ENCODE data around the gene PPP1R11. TPM values are rescaled to one million over a fixed set of nuclear protein-coding genes. Genes with fewer than 3 reads are reported as not detected.

The PPP1R11 gene
- total RNA-seq, 2 experiments from 2014 or later = 55.8 to 58.8 TPM

DNA sequence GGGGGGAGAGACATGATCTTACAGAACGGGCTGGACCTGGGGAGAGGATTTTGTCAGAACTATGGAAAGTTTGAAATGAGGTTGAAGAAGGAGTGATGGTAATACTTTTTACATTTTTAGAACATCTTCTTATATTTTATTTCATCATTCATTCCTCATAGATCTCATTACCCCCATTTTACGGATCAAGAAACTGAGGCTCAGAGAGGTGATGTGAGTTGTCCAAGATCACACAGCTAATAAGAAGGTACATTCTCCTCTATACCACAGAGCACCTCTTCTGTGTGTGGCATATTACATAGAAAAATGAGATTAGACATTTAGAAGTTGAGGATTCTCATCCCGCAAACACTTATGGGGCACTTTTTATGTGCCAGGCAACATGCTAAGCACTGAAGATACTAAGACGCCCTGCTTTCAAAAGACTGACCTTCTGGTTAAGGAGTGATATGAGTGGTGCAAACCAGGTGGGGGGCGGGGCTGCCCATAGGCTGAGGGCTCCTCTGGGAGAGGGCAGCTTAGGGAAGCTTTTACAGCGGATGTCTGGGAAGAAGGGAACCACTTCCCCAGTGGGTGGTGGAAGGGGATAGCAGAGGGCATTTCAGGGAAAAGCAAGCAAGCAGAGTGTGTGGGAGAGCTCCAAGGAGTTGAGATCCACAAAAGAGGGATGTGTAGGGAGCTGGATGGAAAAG is 26.0 kb downstream of the PPP1R11 start:
- CTCF ChIA-PET = interaction anchor here (2.4 kb wide), 1 partner anchor 38 kb away, joined by 9 read pairs; no protein-coding TSS in a partner anchor
- POLR2A ChIA-PET = no interaction called here

DNA sequence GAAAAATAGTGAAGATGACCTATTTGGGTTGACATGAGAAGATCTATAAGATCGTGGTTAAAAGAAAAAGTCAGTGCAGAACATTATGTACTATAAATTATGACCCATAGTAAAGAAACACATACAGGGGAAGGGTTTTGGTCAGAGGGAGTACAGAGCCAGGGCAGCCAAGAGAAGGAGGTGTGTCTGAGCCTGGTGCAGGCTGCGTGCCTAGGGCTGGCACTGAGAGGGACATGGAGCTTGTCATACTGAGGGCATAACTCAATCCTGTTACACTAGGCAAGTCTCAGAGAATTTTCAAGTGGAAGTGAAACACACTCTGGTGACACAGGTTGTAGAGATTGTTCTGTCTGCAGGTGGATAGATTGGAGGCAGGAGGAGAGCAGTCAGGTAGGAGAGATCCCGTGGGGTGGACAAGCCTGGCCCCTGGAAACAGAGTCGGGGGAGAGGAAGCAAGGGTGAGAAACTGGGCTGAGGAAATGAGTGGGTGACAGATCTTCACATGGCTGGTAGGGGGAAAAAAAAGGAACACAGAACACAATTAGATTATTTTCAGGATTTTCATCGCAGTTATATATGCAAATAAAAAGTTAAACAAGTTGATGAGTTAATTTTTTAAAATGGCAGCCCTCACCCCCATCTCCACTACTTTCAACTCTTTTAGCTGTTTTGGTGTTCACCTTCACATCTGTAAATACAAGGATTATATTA is 27.1 kb downstream of the PPP1R11 start:
- ChIA-PET POLR2A (no interaction called here), CTCF (interaction anchor here (0.8 kb wide), 1 partner anchor 37 kb away, joined by 3 read pairs; no protein-coding TSS in a partner anchor)

DNA sequence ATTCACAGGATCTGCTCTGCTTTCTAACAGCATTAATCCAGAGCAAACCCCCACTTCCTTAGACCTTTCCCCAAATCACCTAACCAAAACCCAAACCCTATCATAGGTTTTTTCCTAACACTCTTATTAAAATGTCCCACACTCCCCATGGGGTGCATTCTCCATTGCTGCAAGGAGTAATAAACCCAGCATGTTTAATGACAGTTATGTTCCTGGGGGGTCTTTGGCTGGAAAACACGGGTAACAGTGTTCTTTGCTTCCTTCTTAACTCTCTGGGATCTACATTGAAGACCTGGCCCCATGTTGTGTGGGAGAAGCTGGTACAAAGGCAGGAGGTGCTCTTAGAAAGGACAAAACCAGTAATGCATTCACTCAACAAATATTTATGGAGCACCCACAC is 29.8 kb downstream of the PPP1R11 start:
- ChIA-PET CTCF (interaction anchor here (0.8 to 1.3 kb wide), 2 partner anchors 31 to 35 kb away, joined by 4 read pairs; no protein-coding TSS in a partner anchor), POLR2A (no interaction called here)

DNA sequence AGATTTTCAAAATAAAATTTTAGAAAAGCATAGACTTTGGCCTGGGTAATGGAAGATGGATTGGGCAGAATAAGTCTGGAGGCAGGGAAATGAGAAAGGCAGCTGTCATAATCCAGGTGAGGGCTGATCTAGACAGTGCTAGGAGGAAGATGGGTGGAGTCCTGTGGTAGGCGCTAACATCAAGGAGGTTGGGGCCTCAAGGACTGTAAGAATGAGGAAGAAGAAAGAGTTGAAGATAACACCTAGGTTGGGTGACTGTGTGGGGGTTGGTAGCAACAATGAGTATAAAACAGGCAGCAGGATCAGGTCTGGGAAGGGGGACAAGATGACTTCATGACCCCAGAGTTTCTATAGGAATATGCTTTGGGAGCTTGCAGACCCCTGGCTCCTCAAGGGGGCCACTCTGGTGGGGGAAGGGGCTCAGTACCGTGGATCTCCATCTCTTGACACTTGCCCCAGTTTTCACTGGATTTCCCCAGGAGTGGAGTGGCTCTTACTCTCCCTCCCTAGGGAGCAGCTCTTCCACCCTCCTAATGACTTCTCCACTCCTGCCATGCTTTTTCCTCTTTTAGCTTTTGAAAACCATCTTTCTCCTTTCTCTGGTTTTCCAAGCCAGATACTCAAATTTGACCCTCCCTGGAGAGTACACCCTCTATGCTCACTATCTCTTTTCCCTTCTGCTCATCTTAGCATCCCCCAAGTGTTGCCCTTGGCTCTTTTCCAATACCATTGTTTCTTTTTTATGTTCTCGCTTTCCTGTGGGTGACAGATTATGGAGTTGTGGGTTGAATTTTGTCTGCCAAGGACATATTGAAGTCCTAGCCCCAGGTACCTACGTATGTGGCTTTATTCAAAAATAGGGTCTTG is 31.1 kb downstream of the PPP1R11 start:
- ChIA-PET POLR2A (no interaction called here), CTCF (no interaction called here)

DNA sequence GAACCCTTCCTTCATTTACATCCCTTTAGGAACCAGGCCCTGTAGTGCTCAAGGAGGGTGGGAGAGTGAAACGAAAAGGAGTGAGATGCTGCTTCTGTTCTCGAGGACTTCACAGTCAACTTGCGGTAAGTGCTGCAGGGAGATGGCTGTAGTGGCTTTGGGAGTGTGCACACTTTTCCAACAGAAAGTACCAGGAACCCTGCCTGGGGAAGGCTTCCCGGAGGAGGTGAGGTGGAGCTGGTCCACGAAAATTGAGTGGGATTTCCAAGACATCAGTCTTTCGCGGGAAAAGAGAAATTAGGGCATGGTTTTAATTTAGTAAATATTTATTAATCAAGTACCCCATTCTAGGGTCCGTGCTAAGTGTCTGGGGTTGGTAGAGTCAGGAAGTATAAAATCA is 33.2 kb downstream of the PPP1R11 start:
- ChIA-PET POLR2A (no interaction called here), CTCF (no interaction called here)

DNA sequence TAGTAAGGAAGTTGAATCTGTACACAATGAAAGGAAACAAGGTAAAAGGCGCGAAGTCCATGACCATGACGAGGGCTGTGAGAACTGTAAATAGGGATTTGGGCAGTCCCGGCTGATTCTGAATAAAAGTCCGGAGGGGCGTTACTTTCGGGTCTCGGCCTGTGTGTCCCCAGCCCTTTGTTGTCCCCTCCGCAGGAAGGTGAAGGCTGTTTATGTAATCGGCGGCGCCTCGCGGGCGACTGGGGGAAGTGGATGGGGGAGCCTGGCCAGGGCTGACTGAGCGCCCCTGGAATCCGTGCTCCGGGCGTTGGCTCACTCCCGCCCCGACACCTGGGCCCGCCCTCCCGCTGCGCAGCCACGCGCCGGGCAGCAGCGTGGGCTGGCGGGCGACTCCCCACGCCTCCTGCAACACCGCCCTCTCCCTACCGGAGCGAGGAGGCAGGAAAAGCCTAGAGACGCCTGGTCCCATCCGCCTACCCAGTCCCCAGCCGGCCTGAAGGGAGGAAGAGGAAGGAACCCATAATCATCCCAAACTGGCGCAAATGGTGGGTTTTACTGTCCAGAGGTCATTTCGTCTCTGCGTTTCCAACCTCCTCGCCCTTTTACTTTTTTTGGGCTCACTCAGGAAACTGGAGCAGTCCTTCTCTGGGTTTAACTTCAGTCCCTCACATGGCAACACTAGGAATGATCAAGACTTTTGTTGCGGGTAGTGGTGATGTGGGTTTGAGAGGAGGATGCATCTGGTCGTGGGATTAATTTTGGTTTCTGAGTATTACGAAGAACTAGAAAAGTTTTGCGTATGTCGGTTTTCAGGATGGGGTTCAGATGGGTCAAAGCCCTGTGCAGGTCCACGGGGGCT is 33.8 kb downstream of the PPP1R11 start:
- CTCF ChIA-PET = interaction anchor here (1.5 to 6.5 kb wide), 2 partner anchors 25 to 31 kb away, joined by 5 to 136 read pairs; no protein-coding TSS in a partner anchor
- POLR2A ChIA-PET = no interaction called here

DNA sequence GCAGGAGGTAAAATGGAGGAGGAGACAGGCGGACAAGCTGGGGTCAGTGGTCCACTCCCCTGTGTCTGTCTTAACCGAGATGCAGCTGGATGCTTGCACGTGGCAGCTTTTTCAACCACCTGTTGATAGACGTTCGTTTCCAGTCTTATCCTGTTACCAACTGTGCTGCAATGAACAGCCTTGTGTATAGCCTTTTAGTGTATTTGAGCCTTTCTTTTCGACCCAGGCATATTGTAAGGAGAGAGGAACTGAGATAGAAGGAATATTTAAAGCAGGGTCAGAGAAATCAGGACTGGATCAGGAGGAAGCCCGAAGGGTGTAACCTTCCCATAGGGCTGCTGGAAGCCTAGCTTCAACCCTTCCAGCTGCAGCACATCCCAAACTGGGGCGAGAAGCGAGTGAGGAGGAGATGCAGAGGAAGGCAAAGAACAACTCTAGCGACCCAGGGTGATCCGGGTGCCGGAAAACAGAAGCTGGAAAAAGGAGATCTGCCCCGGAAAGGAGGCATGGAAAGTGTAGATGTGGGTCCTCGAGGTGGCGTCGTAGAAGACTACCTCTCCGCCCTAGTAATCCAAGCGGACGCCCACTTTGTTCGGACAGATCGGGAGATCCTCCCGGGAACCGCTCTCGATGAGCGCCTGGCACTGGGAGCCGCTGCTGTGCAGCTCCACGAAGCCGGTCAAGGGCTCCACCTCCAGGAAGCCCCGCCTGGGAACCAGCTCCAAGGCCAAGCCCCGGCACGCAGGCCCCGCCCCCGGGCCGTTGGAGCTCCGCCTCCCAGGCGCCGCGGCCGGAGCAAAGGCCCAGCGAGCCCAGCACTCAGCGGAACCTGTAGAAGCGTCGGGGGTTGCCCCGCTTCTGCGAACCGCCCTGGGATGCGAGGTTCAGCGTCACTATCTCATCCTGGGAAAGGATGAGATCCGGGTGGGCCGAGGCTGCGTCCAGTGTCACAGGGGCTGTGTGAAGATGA is 34.7 kb downstream of the PPP1R11 start:
- CTCF ChIA-PET = interaction anchor here (0.6 to 6.5 kb wide), 6 partner anchors 24 to 355 kb away, joined by 3 to 136 read pairs (median 4); partner anchors contain the start of gene POLR1H
- POLR2A ChIA-PET = no interaction called here

DNA sequence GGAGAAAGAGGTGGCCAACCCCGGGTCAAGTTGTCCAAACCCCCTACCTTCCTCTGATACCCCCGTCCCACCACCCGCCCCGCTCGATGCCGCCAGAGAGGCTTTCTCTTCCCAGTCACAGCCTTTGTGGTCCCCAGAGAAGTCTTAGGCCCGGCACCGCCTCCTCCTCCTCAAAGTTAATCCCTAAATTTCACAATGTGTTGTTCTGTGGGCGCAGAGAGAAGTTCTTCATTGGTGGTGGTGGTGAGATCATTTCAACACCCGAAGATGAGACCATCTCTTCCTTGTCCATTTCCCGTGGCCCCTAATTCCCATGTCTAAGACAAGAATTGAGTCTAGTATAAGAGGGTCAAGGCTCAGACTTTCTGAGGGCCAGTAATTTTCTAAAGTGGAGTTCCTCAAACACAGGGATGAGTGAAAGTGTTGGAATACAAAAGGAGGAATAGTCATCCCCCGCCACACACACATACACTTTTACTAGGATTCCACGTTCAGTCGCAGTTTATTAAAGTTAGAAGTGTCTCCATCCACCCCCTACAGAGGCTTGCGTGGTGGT is 35.5 kb downstream of the PPP1R11 start:
- POLR2A ChIA-PET = no interaction called here
- CTCF ChIA-PET = interaction anchor here (0.6 to 6.5 kb wide), 22 partner anchors 11 to 1973 kb away, joined by 3 to 136 read pairs (median 4); partner anchors contain the start of genes POLR1H, RNF39 and TRIM39

DNA sequence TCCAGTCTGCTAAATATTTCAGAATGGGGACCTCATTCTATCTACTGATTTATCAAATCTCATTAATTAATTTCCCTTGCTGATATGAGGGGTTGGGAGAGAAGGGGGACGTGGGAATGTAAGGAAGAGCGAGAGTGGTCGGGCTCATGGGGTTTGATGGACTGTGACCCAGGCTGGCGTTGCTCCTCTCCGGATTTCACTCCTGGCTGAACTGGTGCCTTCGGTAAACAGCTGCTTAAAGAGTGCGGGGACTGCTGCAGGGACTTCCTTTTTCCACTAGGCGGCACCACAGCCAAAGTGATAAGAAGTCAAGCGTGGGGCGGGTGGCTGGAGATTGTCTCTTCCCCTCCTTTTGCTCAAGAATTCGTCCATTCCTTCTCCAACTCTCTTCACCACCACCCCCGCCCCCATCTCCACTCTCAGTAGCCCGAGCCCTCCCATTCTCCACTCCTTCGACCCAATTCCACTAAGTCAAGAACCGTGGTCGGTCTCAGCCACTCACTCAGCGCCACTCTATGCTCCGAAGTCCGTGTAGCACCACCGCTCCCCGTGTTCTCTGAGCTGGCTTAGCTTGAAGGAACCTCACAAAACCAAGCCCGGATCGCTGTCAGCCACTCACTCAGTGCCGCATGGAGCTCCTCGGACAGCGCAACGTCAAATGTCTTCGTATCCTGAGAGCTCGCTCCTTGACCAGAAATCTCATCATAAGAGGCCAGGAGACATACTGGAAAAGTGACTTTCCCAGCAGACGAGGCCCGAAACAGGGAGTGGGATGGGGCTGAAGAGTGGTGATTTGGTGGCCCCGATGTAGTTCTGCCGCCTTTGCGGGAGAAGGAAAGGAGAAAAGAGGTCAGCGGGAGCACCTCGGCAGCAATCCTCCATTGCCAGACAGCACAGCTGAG is 36.2 kb downstream of the PPP1R11 start:
- POLR2A ChIA-PET = interaction anchor here (0.5 to 0.8 kb wide), 2 partner anchors 10 to 28 kb away, joined by 3 read pairs; partner anchors contain the start of gene TRIM31
- CTCF ChIA-PET = interaction anchor here (0.6 to 6.5 kb wide), 19 partner anchors 12 to 1973 kb away, joined by 3 to 136 read pairs (median 4); partner anchors contain the start of genes RNF39 and TRIM39

DNA sequence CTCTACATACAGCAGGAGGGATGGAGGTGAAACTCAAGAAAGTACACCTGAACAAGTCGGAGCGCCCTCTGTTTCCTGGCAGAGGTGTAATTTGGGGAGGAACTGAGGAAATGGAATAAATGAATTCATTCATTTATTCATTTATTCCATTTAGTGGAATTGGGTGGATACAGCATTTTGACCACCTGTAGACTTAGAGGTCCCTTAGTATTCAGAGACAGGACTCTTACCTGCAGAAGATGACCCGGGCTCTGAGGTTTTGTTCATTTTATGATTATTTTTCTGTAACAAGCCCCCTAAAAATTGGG is 36.8 kb downstream of the PPP1R11 start:
- CTCF ChIA-PET = interaction anchor here (0.9 to 6.5 kb wide), 15 partner anchors 12 to 370 kb away, joined by 3 to 136 read pairs (median 4); partner anchors contain the start of genes POLR1H, PPP1R11 and RNF39
- POLR2A ChIA-PET = interaction anchor here (0.8 kb wide), 1 partner anchor 27 kb away, joined by 3 read pairs; no protein-coding TSS in a partner anchor

DNA sequence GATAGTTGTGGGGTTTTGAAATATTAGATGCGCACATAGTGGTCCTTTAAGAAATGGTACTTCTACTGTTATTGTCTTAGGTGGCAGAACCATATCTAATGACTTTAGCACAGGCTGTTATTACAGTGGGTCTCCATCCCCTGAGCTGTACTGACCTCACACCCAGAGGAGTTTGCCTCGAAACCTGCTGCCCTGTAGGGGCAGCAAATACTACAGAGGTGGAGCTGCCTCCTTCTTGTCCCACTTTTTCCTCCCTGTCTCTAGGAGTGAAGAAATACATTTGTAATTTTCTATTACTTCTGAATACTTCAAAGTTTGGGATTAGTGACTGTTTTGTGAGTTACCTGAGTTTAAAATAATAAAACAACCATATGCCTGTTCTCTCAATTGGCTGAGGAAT is 37.7 kb downstream of the PPP1R11 start:
- CTCF ChIA-PET = interaction anchor here (1.0 to 6.5 kb wide), 4 partner anchors 20 to 44 kb away, joined by 3 to 136 read pairs (median 14); partner anchors contain the start of genes POLR1H and PPP1R11

DNA sequence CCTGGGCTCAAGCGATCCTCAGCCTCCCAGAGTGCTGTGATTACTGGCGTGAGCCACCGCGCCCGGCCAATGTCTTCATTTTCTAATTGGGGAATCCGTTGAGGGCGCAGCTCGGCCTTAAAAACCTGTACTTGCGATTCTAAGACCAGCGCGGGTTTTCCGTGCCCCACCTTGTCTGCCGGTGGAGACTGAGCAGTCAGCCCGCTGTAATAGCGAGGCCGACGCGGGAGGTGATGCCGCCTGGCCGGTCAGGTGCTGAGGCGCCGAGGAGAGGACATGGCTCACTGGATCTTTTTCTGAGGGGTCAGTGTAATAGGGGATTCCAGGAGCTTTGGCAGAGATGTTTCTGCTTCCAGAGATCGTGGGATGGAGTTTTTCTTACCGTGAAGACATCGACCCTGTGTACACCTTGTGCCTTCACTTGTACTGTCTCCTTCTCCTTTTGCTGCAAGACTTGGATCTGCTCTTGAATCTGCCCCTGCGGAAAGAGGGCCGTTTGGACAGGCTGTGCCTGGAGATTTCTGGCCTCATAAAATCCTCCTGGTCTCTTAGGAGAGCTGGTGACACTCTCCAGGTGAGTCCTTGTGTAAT is 44.4 kb downstream of the PPP1R11 start:
- POLR2A ChIA-PET = no interaction called here
- CTCF ChIA-PET = interaction anchor here (3.9 kb wide), 1 partner anchor 20 kb away, joined by 18 read pairs; no protein-coding TSS in a partner anchor

More for the DNA sequence above, 37.7 kb downstream of the PPP1R11 start:
- POLR2A ChIA-PET = no interaction called here

DNA sequence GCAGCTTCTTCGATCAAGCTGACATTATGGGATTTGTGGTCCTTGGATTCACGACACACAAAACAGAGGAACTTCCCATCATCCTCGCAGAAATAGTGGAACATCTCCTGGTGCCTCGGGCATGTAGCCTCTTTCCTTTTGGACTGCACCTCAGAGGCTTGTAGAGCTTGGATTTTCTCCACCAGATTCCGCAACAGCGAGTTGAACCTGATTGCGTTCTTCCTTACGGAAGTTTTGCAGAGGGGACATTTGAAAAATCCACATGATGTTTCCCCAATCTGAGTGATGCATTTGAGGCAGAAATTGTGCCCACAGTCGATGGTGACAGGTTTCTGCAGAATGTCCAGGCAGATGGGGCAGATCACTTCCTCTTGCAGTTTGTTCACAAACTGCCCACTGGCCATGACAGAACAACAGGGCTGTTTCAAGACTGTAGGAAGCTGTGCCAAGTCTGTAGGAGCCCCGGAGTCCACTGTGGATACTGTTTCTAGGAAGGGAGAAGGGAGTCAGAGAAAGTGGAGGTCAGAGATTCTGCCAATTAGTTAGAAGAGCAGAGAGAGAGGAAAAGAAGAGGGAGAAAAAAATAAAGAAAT is 45.5 kb downstream of the PPP1R11 start:
- ChIA-PET CTCF (interaction anchor here (3.9 kb wide), 1 partner anchor 18 kb away, joined by 18 read pairs; no protein-coding TSS in a partner anchor), POLR2A (interaction anchor here (0.6 kb wide), 1 partner anchor 9 kb away, joined by 3 read pairs; no protein-coding TSS in a partner anchor)

DNA sequence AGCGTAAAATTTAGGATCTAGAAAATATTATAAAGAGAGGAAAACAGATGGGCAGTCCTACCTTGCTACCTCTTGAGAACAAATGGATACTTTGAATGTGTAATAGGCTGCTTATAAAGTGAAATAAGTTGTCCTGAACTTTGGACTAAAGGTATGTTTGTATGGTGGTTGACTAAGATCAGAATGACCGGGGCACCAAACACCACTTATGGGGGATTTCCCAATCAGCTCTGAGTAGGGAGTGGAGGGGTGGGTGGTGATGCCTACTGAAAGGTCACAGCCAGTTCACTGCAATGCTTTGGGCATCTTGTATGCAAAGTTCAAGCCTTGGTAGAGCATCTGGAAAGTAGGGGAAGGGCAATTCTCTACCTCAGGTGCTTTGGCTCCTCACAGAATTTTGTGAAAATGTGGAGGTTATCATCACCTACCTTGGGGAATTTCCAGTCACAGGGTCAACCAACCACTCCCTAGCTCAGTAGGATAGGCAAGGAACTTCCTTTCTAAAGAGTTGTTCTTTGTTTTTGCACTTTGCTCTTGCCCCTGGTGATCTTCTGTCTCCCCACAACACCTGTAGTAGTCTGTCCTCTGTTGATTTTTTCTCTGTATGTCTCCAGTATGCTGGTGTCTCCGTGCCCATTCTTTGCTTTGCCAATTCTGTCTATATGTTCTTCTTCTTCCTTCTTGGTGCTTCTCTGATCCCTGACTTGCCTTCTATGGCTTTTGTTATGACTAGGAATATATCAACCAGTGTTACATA is 46.2 kb downstream of the PPP1R11 start, which contains the start of gene TRIM31:
Gene TRIM31 (minus strand): TSS at position 88 of the 757 bp plus-strand sequence. CDS start 285 bp downstream, outside the sequence.
- CTCF ChIA-PET = interaction anchor here (3.9 kb wide), 1 partner anchor 18 kb away, joined by 18 read pairs; no protein-coding TSS in a partner anchor
- POLR2A ChIA-PET = interaction anchor here (0.6 kb wide), 1 partner anchor 10 kb away, joined by 3 read pairs; no protein-coding TSS in a partner anchor

Measured in activated CD8-positive, alpha-beta memory T cell treated with anti-CD3 and anti-CD28 coated beads for 36 hours (primary cell).